Stimulated activated naive B cell treated with anti-CD40 and anti-IgM and Interleukin-4, amounts not matched to agents 10 μg/mL and 1 μg/mL and 100 μg/mL, for 72 hours (primary cell): Measurements from ENCODE around the gene TRIM26.
"Not testable (repeated sequence)": the region's sequence is repeated elsewhere in the genome, so short reads cannot be mapped to it uniquely, and the experiment has no call there.

Source experiments
- ATAC-seq, 2 donors: fragments of 150-1000 bp; cut with Tn5 transposase; replicated peaks; 2 replicates each; pipeline ENCODE4 v1.10.0; 2021; ENCODE audit warnings: moderate library complexity in 1 of 2
- DNase-seq: peaks from one replicate; pipeline ENCODE4 v3.0.0; 2021
- H3K27ac Mint-ChIP-seq: one replicate; pipeline ENCODE4 v1.8.0; 2022; ENCODE audit warnings: mild to moderate bottlenecking, mixed read lengths
- H3K27me3 Mint-ChIP-seq, 2 donors: one replicate each; pipeline ENCODE4 v1.8.0; 2022; ENCODE audit warnings: mixed read lengths in 2 of 2
- H3K36me3 Mint-ChIP-seq, 2 donors: one replicate each; pipeline ENCODE4 v1.8.0; 2022; ENCODE audit warnings: mixed read lengths in 2 of 2, mild to moderate bottlenecking in 1 of 2
- H3K4me1 Mint-ChIP-seq, 2 donors: one replicate each; pipeline ENCODE4 v1.8.0; 2022; ENCODE audit warnings: mixed read lengths in 2 of 2, mild to moderate bottlenecking in 1 of 2
- H3K4me3 Mint-ChIP-seq, 2 donors: one replicate each; pipeline ENCODE4 v1.8.0; 2022; ENCODE audit warnings: mild to moderate bottlenecking in 2 of 2, mixed read lengths in 2 of 2, moderate library complexity in 1 of 2
- H3K9me3 Mint-ChIP-seq, 2 donors: one replicate each; pipeline ENCODE4 v1.8.0; 2022; ENCODE audit warnings: mixed read lengths in 2 of 2, mild to moderate bottlenecking in 1 of 2

The TRIM26 gene

GRCh38 chr6:30212865-30213666 lies at the start of gene TRIM26:
TRIM26 (minus strand) TSS chr6:30213406; CDS start chr6:30199103, 14,303 bp downstream.
- Mint-ChIP-seq H3K4me1 (peaks cover 41 to 60% of the 10 kb centered on the region in 2 donors), H3K36me3 (peaks cover 18 to 41% of the 10 kb centered on the region in 2 donors), H3K27ac (peak within 1 kb of the TSS; percentile 100), H3K9me3 (no peaks in the 10 kb centered on the region), H3K4me3 (peak within 1 kb of the TSS; percentile 90 to 99), H3K27me3 (no peaks in the 10 kb centered on the region)
- ATAC-seq (peak; percentile 85 to 87), DNase-seq (peak; percentile 99)

- peak; percentile 17 for DNase-seq
- no peaks in the 10 kb centered on the region for H3K9me3 Mint-ChIP-seq
- peak; percentile 38 to 42 for ATAC-seq
- peak overlapping the region; percentile 94 to 99 for H3K4me3 Mint-ChIP-seq
- H3K27ac Mint-ChIP-seq: peak overlapping the region; percentile 98
- peaks cover 26 to 43% of the 10 kb centered on the region in 2 donors for H3K36me3 Mint-ChIP-seq
- peaks cover 4 to 9% of the 10 kb centered on the region in 2 donors for H3K27me3 Mint-ChIP-seq
- peaks cover 40 to 51% of the 10 kb centered on the region in 2 donors for H3K4me1 Mint-ChIP-seq
These were observed 46.9 kb upstream of the TRIM26 start for GRCh38 chr6:30260036-30260504.

- ATAC-seq (peak; percentile 92 to 94), DNase-seq (peak; percentile 82)
- Mint-ChIP-seq H3K9me3 (no peaks in the 10 kb centered on the region), H3K4me1 (peaks cover 40 to 51% of the 10 kb centered on the region in 2 donors), H3K4me3 (peak overlapping the region; percentile 94 to 99), H3K27me3 (peaks cover 4 to 9% of the 10 kb centered on the region in 2 donors), H3K36me3 (peaks cover 22 to 36% of the 10 kb centered on the region in 2 donors), H3K27ac (peak overlapping the region; percentile 98)
These were observed 46.2 kb upstream of the TRIM26 start for GRCh38 chr6:30259140-30260035.

- ATAC-seq (peak; percentile 36 to 56), DNase-seq (no peak)
- H3K27ac Mint-ChIP-seq: peak overlapping the region; percentile 80
- peaks cover 4 to 9% of the 10 kb centered on the region in 2 donors for H3K27me3 Mint-ChIP-seq
- peaks cover 15 to 24% of the 10 kb centered on the region in 2 donors for H3K36me3 Mint-ChIP-seq
- H3K4me1 Mint-ChIP-seq: peaks cover 34 to 42% of the 10 kb centered on the region in 2 donors
- no peaks in the 10 kb centered on the region for H3K9me3 Mint-ChIP-seq
- peak overlapping the region; percentile 26 to 45 for H3K4me3 Mint-ChIP-seq
These were observed 45.0 kb upstream of the TRIM26 start for GRCh38 chr6:30258204-30258603.

- not testable (repeated sequence) for ATAC-seq, H3K4me3 Mint-ChIP-seq, H3K9me3 Mint-ChIP-seq, H3K4me1 Mint-ChIP-seq, H3K27ac Mint-ChIP-seq, DNase-seq, H3K36me3 Mint-ChIP-seq
- peaks cover 14 to 19% of the 10 kb centered on the region in 2 donors for H3K27me3 Mint-ChIP-seq
These were observed 39.2 kb upstream of the TRIM26 start for GRCh38 chr6:30252417-30252816.

- Mint-ChIP-seq H3K36me3 (no peaks in the 10 kb centered on the region), H3K27ac (no peak overlapping the region), H3K9me3 (no peaks in the 10 kb centered on the region), H3K27me3 (peaks cover 33 to 35% of the 10 kb centered on the region in 2 donors), H3K4me1 (no peaks in the 10 kb centered on the region), H3K4me3 (no peak overlapping the region)
- DNase-seq: no peak
- no peak for ATAC-seq
These were observed 31.4 kb upstream of the TRIM26 start for GRCh38 chr6:30244560-30244959.

GRCh38 chr6:30238178-30238795 lies 25.1 kb upstream of the TRIM26 start:
- H3K4me1 Mint-ChIP-seq: no peaks in the 10 kb centered on the region
- ATAC-seq (peak in 1 of 2 donors; percentile 33), DNase-seq (no peak)
- H3K36me3 Mint-ChIP-seq: no peaks in the 10 kb centered on the region
- no peak overlapping the region for H3K27ac Mint-ChIP-seq
- no peaks in the 10 kb centered on the region for H3K9me3 Mint-ChIP-seq
- H3K27me3 Mint-ChIP-seq: peaks cover 32 to 56% of the 10 kb centered on the region in 2 donors
- H3K4me3 Mint-ChIP-seq: no peak overlapping the region

GRCh38 chr6:30234356-30234755 lies 21.1 kb upstream of the TRIM26 start:
- Mint-ChIP-seq H3K27ac (no peak overlapping the region), H3K27me3 (peaks cover 23 to 41% of the 10 kb centered on the region in 2 donors), H3K36me3 (peaks cover 0 to under 1% of the 10 kb centered on the region in 2 donors), H3K9me3 (no peaks in the 10 kb centered on the region), H3K4me3 (no peak overlapping the region), H3K4me1 (no peaks in the 10 kb centered on the region)
- DNase-seq (no peak), ATAC-seq (no peak)

GRCh38 chr6:30231067-30231466 lies 17.9 kb upstream of the TRIM26 start:
- ATAC-seq (no peak), DNase-seq (no peak)
- Mint-ChIP-seq H3K9me3 (no peaks in the 10 kb centered on the region), H3K27me3 (peaks cover 21 to 32% of the 10 kb centered on the region in 2 donors), H3K4me1 (no peaks in the 10 kb centered on the region), H3K36me3 (peaks cover 0 to 2% of the 10 kb centered on the region in 2 donors), H3K27ac (no peak overlapping the region), H3K4me3 (no peak overlapping the region)

- Mint-ChIP-seq H3K4me1 (no peaks in the 10 kb centered on the region), H3K27ac (no peak overlapping the region), H3K9me3 (peaks cover 6 to 7% of the 10 kb centered on the region in 2 donors), H3K36me3 (peaks cover 6 to 8% of the 10 kb centered on the region in 2 donors), H3K27me3 (peaks cover 26 to 28% of the 10 kb centered on the region in 2 donors), H3K4me3 (peak overlapping the region in 1 of 2 donors; percentile 11)
- peak; percentile 79 to 90 for ATAC-seq
- DNase-seq: no peak
These were observed 14.7 kb upstream of the TRIM26 start for GRCh38 chr6:30227763-30228487.

- Mint-ChIP-seq H3K27me3 (peaks cover 23 to 28% of the 10 kb centered on the region in 2 donors), H3K9me3 (peaks cover 12 to 13% of the 10 kb centered on the region in 2 donors), H3K27ac (no peak overlapping the region), H3K4me1 (no peaks in the 10 kb centered on the region), H3K36me3 (peaks cover 8% of the 10 kb centered on the region in 2 donors), H3K4me3 (peak overlapping the region in 1 of 2 donors; percentile 11)
- ATAC-seq: no peak
- no peak for DNase-seq
These were observed 14.1 kb upstream of the TRIM26 start for GRCh38 chr6:30227242-30227722.

GRCh38 chr6:30223339-30223738 lies 10.1 kb upstream of the TRIM26 start:
- Mint-ChIP-seq H3K27ac (no peak overlapping the region), H3K36me3 (peaks cover 6 to 9% of the 10 kb centered on the region in 2 donors), H3K27me3 (peaks cover 20 to 22% of the 10 kb centered on the region in 2 donors), H3K9me3 (peaks cover 13 to 14% of the 10 kb centered on the region in 2 donors), H3K4me3 (no peak overlapping the region), H3K4me1 (peaks cover 6 to 7% of the 10 kb centered on the region in 2 donors)
- DNase-seq (no peak), ATAC-seq (no peak)

- ATAC-seq, H3K4me3 Mint-ChIP-seq, H3K4me1 Mint-ChIP-seq, H3K36me3 Mint-ChIP-seq, H3K27ac Mint-ChIP-seq, DNase-seq: not testable (repeated sequence)
- peaks cover 13 to 14% of the 10 kb centered on the region in 2 donors for H3K9me3 Mint-ChIP-seq
- peaks cover 16 to 22% of the 10 kb centered on the region in 2 donors for H3K27me3 Mint-ChIP-seq
These were observed 8.8 kb upstream of the TRIM26 start for GRCh38 chr6:30221956-30222355.
